SH-SY5Y (cell line): Measurements from ENCODE around the gene ARHGAP42.

Source experiments
- GATA2 ChIP-seq: IDR thresholded peaks from 2 replicates; pipeline ENCODE4 v1.6.1; 2011; ENCODE audit warnings: mild to moderate bottlenecking, low read depth, low read length
- GATA3 ChIP-seq: IDR thresholded peaks from 2 replicates; pipeline ENCODE4 v1.6.1; 2011; ENCODE audit warnings: low read depth, mild to moderate bottlenecking, low read length, moderate library complexity

DNA sequence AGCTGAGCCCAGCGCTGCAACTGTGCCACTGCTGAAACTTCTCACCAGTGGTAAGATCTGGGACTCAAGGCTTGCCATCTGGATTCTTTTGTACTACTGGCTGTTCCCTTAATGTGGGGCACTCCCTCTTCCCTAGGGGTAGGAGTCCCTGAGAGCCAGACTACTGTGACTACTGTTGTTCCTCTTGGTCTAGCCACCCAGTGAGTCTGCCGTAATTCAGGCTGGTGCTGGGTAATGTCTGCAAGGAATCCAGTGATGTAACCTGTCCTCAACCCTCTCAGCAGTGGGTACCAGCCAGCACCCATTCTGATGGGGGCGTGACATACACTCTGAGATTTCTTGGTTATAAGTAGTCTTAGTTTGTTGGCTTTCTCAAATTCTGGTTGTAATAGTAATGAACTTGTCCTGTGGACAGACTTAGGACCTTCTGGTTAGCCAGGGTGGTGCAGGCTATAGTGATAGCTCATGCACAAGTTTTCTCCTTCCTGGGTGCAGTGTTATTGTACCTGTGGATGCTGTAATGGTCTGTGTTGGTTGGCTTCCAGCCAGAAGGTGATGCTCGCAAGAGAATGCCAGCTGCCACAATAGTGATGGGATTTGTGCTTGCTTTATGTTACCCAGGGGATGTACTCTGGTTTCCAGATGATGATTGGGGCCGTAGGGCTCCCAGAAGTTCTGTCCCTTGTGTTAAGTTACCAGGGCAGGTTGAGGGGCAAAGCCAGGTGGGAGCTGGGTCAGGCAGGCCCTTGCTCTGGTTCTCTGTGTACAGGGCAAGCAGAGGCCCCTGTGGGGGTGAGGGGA, 65.5 kb downstream of the ARHGAP42 start:
- TF ChIP-seq GATA2 (no peak), GATA3 (no peak)
